Adipose tissue (tissue), 3 donors: Measurements from ENCODE around the gene KLC3. TPM values are rescaled to one million over a fixed set of nuclear protein-coding genes. Genes with fewer than 3 reads are reported as not detected.
"Not testable (repeated sequence)": the region's sequence is repeated elsewhere in the genome, so short reads cannot be mapped to it uniquely, and the experiment has no call there.

Experiments used
- H3K27ac ChIP-seq: one replicate; pipeline ENCODE4 v1.5.1; 2013; ENCODE audit warnings: low read depth, low read length
- WGBS, 3 donors: extraction: QIAGEN DNeasy Blood & Tissue Kit; methylation state at CpG; one replicate each; pipeline ENCODE4 v1.1.7; 2013; 5-methylcytosine and 5-hydroxymethylcytosine counted together
- polyA plus RNA-seq, 3 donors: library from polyadenylated mRNA; stranded (reverse); fragments of 200-250 nt; gene quantifications; one replicate each; pipeline ENCODE4 v1.2.3, GENCODE V29; 2013
- donor health status: healthy with polysubstance abuse.
- donor health status: Bipolar disorder and iron deficiency.
- donor health status: healthy.

Gene KLC3
- polyA plus RNA-seq, 3 donors = 0.18 to 3.2 TPM; not detected in 1

DNA sequence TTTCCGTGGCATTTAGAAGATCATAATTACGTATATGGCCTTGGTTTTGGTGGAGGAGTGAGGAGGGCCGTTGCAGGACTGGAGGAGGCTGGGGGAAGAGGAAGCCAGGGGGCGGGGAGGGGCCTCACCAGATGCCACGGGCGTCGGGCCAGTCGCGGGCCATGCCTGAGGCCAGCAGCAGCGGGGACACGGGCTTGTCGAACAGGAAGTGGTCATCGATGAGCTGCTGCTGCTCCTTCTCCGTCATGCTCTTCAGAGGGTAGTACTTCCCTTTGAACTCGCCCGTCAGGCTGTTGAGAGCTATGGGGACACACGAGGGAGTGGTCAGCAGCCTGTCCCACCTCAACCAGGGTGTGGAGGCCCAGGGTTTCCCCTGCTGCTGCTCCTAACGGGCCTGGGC, 28.9 kb upstream of the KLC3 start:
- WGBS, 3 donors = 20 to 53% (median 25%) methylated on average over 18 of the region's 18 CpGs

GRCh38 chr19:45312285-45312684, 28.3 kb upstream of the KLC3 start:
- 89 to 95% (median 92%) methylated on average over 14 of the region's 14 CpGs for WGBS, 3 donors
- H3K27ac ChIP-seq = not testable (repeated sequence)

More for the DNA sequence above, 28.9 kb upstream of the KLC3 start:
- no peak overlapping the region for H3K27ac ChIP-seq

DNA sequence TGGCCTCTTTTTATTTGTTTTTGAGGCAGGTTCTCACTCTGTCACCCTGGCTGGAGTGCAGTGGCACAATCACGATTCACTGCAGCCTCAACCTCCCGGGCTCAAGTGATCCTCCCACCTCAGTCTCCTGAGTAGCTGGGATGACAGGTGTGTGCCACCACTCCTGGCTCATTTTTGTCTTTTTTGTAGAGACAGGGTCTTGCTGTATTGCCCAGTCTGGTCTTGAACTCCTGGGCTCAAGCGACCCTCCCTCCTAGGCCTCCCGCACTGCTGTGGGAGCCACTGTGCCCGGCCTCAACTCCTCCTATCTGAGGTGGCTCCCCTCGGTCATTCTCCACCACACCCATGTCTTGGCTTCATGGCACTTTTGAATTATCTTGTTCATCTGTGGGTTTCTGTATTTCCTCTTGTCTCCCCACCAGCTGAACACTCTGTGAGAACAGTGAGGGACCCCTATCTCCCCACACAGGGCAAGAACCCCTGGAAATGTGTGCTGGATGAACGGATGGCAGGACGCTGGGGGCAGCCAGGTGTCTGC, 25.8 kb upstream of the KLC3 start:
- H3K27ac ChIP-seq = no peak overlapping the region
- 64 to 73% (median 73%) methylated on average over 8 of the region's 8 CpGs for WGBS, 3 donors

GRCh38 chr19:45315304-45315703, 25.2 kb upstream of the KLC3 start:
- 59 to 68% (median 63%) methylated on average over 21 of the region's 21 CpGs for WGBS, 3 donors

GRCh38 chr19:45320997-45321775, 19.4 kb upstream of the KLC3 start:
- WGBS, 3 donors = 80 to 89% (median 83%) methylated on average over 12 of the region's 12 CpGs
- no peak overlapping the region for H3K27ac ChIP-seq

More at GRCh38 chr19:45315304-45315703, 25.2 kb upstream of the KLC3 start:
- H3K27ac ChIP-seq = no peak overlapping the region

DNA sequence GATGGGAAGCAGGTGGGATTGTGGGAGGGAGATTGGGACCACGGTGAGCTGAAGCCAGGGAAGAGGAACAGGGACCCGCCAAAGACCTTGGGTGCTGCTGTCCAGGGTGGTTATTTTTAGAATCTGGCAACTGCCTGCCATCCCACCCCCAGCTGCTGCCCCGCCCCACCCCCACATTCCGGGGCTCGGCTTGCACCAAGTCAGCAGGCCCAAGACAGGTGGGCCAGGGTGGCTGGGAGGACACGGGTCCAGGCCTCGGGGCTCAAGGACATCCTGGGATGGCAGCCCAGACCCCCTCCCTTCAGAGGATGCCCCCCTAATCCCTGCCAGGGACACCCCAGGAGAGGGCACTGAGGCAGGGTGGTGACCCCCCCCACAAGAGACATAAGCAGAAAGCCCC, 18.7 kb upstream of the KLC3 start:
- H3K27ac ChIP-seq = no peak overlapping the region
- 38 to 56% (median 49%) methylated on average over 5 to 7 of the region's 7 CpGs for WGBS, 3 donors

GRCh38 chr19:45322311-45322710, 18.2 kb upstream of the KLC3 start:
- H3K27ac ChIP-seq = no peak overlapping the region
- 52 to 60% (median 53%) methylated on average over 11 of the region's 11 CpGs for WGBS, 3 donors

- no peak within 1 kb of the TSS for H3K27ac ChIP-seq
- WGBS, 3 donors = 40 to 67% (median 45%) methylated on average over 14 to 15 of the region's 15 CpGs
These were observed 17.7 kb upstream of the KLC3 start, which contains the start of gene CKM for GRCh38 chr19:45322744-45323281. TSS of gene CKM (minus strand) at chr19:45322875. CDS start at chr19:45319713, 3,162 bp downstream.

- 3 to 5% (median 4%) methylated on average over 24 to 30 of the region's 30 CpGs for WGBS, 3 donors
These were observed 16.9 kb upstream of the KLC3 start for GRCh38 chr19:45323671-45324081.

GRCh38 chr19:45324349-45324907, 16.1 kb upstream of the KLC3 start:
- H3K27ac ChIP-seq = no peak overlapping the region
- 65 to 68% (median 66%) methylated on average over 11 of the region's 11 CpGs for WGBS, 3 donors

More at GRCh38 chr19:45323671-45324081, 16.9 kb upstream of the KLC3 start:
- no peak overlapping the region for H3K27ac ChIP-seq

- 68 to 78% (median 77%) methylated on average over 13 of the region's 13 CpGs for WGBS, 3 donors
- H3K27ac ChIP-seq = no peak overlapping the region
These were observed 13.0 kb upstream of the KLC3 start for GRCh38 chr19:45327404-45328143.

DNA sequence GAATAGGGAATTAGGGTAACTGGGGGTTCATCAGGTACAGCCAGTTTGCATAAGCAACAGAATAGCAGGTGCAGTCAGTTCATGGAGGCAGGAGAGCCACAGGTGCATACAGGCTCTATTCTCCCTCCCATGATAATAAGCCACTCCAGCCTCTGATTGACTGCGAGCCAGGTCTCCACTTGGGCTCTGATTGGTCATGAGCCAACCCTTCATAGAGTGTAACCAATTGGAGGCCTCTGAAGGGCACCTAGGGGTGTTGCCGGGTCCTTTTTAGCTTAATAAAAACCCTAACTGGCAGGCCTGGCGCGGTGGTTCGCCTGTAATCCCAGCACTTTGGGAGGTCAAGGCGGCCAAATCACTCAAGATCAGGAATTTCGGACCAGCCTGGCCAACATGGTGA, 9.1 kb upstream of the KLC3 start:
- no peak overlapping the region for H3K27ac ChIP-seq

DNA sequence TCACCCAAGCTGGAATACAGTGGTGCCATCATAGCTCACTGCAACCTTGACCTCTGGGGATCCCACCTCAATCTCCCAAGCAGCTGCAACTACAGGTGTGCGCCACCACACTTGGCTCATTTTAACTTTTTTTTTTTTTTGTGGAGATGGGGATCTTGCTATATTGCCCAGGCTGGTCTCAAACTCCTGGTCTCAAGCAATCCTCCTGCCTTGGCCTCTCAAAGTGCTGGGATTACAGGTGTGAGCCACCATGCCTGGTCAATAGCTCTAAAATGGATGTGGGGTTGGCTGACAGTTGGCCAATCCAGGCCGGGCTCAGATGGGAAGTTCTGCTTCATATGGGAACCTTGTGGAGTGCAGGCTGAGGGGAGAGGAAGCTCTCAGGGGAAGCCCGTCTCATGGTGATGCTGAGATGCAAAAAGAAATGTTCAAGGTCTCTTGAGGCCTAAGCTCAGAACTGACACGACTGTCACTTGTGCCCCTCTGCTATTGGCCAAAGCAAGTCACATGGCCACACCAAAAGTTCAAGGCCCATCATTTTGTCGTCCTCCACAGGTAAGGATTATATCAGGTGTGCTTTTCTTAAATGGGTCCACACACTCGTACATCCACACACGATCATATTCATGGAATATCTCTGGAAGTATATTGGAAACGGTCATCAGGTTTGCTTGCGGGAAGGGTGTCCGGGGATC, 6.8 kb upstream of the KLC3 start:
- 76 to 85% (median 79%) methylated on average over 10 of the region's 10 CpGs for WGBS, 3 donors

More for the DNA sequence above, 9.1 kb upstream of the KLC3 start:
- WGBS, 3 donors = 80 to 93% (median 91%) methylated on average over 7 of the region's 7 CpGs

DNA sequence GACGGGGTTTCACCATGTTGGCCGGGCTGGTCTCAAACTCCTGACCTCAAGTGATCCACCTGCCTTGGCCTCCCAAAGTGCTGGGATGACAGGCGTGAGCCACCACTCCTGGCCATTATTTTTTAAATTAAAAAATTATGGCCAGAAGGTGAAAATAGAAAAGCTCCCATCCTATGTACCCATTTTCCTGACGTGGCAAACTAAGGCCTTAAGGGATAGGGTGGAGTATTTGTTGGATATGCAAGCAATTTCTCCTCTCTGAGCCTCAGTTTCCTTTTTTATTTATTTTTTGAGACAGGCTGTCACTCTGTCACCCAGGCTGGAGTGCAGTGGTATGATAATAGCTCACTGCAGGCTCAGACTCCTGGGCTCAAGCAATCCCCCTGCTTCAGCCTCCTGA, 5.7 kb upstream of the KLC3 start:
- WGBS, 3 donors = 77 to 95% (median 87%) methylated on average over 4 of the region's 4 CpGs
- H3K27ac ChIP-seq = not testable (repeated sequence)

More for the DNA sequence above, 6.8 kb upstream of the KLC3 start:
- no peak overlapping the region for H3K27ac ChIP-seq

DNA sequence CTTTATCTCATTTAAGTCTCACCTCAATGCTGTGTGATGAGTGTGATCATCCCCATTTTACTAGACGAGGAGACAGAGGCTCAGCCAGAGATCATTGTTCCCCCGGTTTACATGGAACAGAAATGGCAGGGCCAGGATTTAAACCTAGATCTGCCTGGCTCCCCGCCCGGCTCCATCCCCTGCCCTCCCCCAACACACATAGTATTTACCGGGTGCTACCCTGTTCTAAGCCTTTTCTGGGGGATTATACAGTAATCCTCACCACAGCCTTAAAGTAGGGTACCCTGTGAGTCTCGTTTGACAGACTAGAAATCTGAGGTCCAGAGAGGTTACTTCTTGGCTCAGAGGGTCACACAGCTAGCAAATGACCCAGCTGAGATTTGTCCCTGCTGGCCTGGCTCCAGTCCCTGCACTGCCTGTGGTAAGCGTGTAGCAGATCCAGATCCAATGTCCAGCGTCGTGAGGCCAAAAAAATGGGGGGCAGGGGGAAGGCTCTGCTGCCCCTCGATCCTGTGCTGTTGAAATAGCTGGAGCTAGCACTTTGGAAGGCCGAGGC, 3.8 kb upstream of the KLC3 start:
- no peak overlapping the region for H3K27ac ChIP-seq
- WGBS, 3 donors = 60 to 67% (median 63%) methylated on average over 11 of the region's 11 CpGs

DNA sequence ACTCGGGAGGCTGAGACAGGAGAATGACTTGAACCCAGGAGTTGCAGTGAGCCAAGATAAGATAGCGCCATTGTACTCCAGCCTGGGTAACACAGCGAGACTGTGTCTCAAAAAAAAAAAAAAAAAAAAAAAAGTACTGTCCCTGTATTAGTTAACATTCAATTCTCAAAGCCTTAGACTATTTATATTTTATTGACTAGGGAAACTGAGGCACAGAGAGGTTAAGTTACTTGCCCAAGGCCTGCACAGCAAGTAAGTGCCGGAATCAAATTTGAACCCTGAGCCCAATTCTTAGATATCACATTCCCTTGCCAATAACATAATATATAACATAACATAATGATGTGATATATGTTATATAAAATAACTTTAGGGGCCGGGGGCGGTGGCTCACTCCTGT, 921 bp upstream of the KLC3 start:
- H3K27ac ChIP-seq = no peak overlapping the region
- 77 to 90% (median 83%) methylated on average over 6 of the region's 6 CpGs for WGBS, 3 donors

DNA sequence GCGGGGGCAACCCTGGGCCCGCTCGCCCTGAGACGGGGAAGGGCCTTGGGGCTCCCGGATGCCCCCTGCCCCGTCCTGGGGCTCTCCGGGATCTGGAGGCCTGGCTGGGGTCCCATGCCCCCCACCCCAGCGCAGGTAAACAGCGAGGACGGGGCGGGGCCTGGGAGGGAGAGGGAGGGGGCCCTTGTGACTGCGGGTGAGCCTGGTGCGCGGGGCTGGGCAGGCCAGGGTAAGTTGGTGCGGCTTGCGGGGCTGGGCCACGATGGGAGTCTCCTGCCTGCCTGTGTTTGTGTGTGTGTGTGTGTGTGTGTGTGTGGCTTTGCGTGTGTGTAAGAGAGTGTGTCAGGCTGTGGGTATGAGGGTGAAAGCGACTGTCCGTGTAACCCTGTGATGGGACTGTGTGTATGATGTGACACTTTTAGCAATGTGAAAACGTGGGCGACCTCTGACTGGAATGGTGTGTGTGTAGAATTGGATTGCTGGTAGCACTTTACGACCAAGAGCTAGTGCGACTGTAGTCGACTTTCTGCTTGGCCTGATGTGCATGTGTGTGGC, 426 bp downstream of the KLC3 start:
- 7 to 18% (median 16%) methylated on average over 19 to 25 of the region's 25 CpGs for WGBS, 3 donors
- no peak overlapping the region for H3K27ac ChIP-seq
